Heart left ventricle (tissue), 16 donors: ENCODE results near the gene ERBB2. TPM values are rescaled to one million over a fixed set of nuclear protein-coding genes. Genes with fewer than 3 reads are reported as not detected.
A peak's percentile ranks its signal among the peaks of the same experiment; 100 is the strongest.

ENCODE experiments used
- ATAC-seq, 4 donors: fragments of 200-7000 bp; cut with Tn5 transposase; one replicate each; pipeline ENCODE4 v1.9.1; 2020 to 2022; ENCODE audit warnings: moderate library complexity in 4 of 4, mild to moderate bottlenecking in 3 of 4, moderate number of reproducible peaks in 1 of 4
- DNase-seq, 5 donors: peaks; one replicate each; pipeline ENCODE4 v3.0.0-alpha.2; 2020
- H3K27ac ChIP-seq, 12 donors: fragments of 200-600 bp; sonication (generic) in 4 of 12; one replicate each; pipeline versions ENCODE4 v1.5.0 to v1.8.0; 2016 to 2022; ENCODE audit warnings: mild to moderate bottlenecking in 2 of 12
- H3K27me3 ChIP-seq, 9 donors: fragments of 200-600 bp; sonication (generic) in 2 of 9; one replicate each; pipeline versions ENCODE4 v1.5.1 to v1.8.0; 2016 to 2022; ENCODE audit warnings: mild to moderate bottlenecking in 3 of 9
- H3K36me3 ChIP-seq, 9 donors: fragments of 200-600 bp; sonication (generic) in 2 of 9; one replicate each; pipeline versions ENCODE4 v1.5.0 to v1.8.0; 2018 to 2022; ENCODE audit warnings: mild to moderate bottlenecking in 2 of 9
- H3K4me1 ChIP-seq, 12 donors: fragments of 200-600 bp; sonication (generic) in 4 of 12; one replicate each; pipeline versions ENCODE4 v1.5.0 to v1.8.0; 2016 to 2022; ENCODE audit warnings: mild to moderate bottlenecking in 3 of 12
- H3K4me3 ChIP-seq, 12 donors: fragments of 200-600 bp; sonication (generic) in 4 of 12; one replicate each; pipeline versions ENCODE4 v1.5.0 to v1.8.0; 2017 to 2022; ENCODE audit warnings: mild to moderate bottlenecking in 9 of 12, moderate library complexity in 4 of 12
- H3K9me3 ChIP-seq, 12 donors: fragments of 200-600 bp; sonication (generic) in 4 of 12; one replicate each; pipeline versions ENCODE4 v1.5.0 to v1.8.0; 2016 to 2022; ENCODE audit warnings: mild to moderate bottlenecking in 1 of 12
- POLR2A ChIP-seq, 2 donors: fragments of 450-650 bp; IDR thresholded peaks; one replicate each; pipeline ENCODE4 v1.6.1; 2017; ENCODE audit warnings: antibody characterized with exemption in 2 of 2, mild to moderate bottlenecking in 2 of 2, moderate library complexity in 2 of 2
- WGBS, 4 donors: extraction: QIAGEN DNeasy Blood & Tissue Kit in 2 of 4; methylation state at CpG; one replicate each; pipeline versions ENCODE4 v1.1.5 to v1.1.7; 2013 to 2018; 5-methylcytosine and 5-hydroxymethylcytosine counted together
- intact Hi-C, 10 donors: fragments of 100-400 bp; cut with DNase I; formaldehyde crosslinking; loops; one replicate each; pipeline versions ENCODE4 v1.11.1 to v1.14.2; 2022
- polyA plus RNA-seq, 2 donors: library from polyadenylated mRNA; stranded (reverse); fragments of 200-250 nt; gene quantifications; one replicate each; pipeline ENCODE4 v1.2.3, GENCODE V29; 2013
- total RNA-seq, 9 donors: library from RNA; depleted of rRNA in 2 of 9; stranded (reverse); fragments of >200 nt in 2 of 9; fragmentation: NEBNext Ultra II Directional in 3 of 9; extraction: Animal tissue kit (Norgen Biotek cat#: 25700) in 3 of 9; gene quantifications; one replicate each; pipeline versions ENCODE4 v1.1.0 to v1.2.4, GENCODE V29; 2016 to 2023
- TF ChIP-seq, protein P1 (sequence below), 12 donors: fragments of 200-600 bp; sonication (generic) in 4 of 12; IDR thresholded peaks; one replicate each; pipeline versions ENCODE4 v1.5.0 to v1.8.0; 2018 to 2022; ENCODE audit warnings: antibody characterized with exemption in 12 of 12, mild to moderate bottlenecking in 5 of 12
- donor health status: ischemic (EF 13 %, LVEDD 7.1; RV severe dilation, severe dysfunction).
- donor health status: healthy with polysubstance abuse.
- donor health status: DM: no; HTN: yes; CAD: no.
- donor health status: DM: no; HTN: no; CAD: no.
- donor health status: ischemic (EF 25% LVEDD 6.9; RV normal size, moderate dysfunction).
- donor health status: ischemic (EF 25% LVEDD 5.7; RV mildly dilated, moderate dysfunction).
- donor health status: healthy.
- donor health status: DM: yes; HTN: yes; CAD: no.
- donor health status: ischemic (EF 35%, LVEDD 5.7; RV mildly dilated, moderate dysfunction).
- donor health status: nonischemic (EF 11% LVEDD 7.7; RV severe dilation, severe dysfunction).
- donor health status: DM: yes; HTN: yes; CAD: no.
- donor health status: PGD.
- donor health status: ischemic (EF 29% LVEDD 5.4; RV normal size, mild dysfunction).
- donor health status: nonischemic (EF 23%, LVEDD 6.1; RV moderate dilation, normal function).

ERBB2 gene
- total and polyA plus RNA-seq, 11 donors: 29.7 to 95.1 (median 77.4) TPM

- intact Hi-C loops: loop anchor here in 1 of 10 donors (10.0 kb wide), 1 partner anchor 651 kb away; no protein-coding TSS in a partner anchor
- peak overlapping the region; percentile 85 to 99 (median 96) for H3K27ac ChIP-seq
- H3K36me3 ChIP-seq: peaks cover 0 to 33% (median 11%) of the 10 kb centered on the region in 9 donors
- ATAC-seq (no peak), DNase-seq (no peak)
- peaks cover 0 to 15% (median 0%) of the 10 kb centered on the region in 9 donors for H3K27me3 ChIP-seq
- TF ChIP-seq, protein P1, sequence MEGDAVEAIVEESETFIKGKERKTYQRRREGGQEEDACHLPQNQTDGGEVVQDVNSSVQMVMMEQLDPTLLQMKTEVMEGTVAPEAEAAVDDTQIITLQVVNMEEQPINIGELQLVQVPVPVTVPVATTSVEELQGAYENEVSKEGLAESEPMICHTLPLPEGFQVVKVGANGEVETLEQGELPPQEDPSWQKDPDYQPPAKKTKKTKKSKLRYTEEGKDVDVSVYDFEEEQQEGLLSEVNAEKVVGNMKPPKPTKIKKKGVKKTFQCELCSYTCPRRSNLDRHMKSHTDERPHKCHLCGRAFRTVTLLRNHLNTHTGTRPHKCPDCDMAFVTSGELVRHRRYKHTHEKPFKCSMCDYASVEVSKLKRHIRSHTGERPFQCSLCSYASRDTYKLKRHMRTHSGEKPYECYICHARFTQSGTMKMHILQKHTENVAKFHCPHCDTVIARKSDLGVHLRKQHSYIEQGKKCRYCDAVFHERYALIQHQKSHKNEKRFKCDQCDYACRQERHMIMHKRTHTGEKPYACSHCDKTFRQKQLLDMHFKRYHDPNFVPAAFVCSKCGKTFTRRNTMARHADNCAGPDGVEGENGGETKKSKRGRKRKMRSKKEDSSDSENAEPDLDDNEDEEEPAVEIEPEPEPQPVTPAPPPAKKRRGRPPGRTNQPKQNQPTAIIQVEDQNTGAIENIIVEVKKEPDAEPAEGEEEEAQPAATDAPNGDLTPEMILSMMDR (IDR thresholded peaks at IDR 0.05): no peak
- no peak for TF ChIP-seq POLR2A (IDR thresholded peaks at IDR 0.05)
- H3K4me3 ChIP-seq: peak overlapping the region in 6 of 12 donors; percentile 60 to 78 (median 70)
- no peaks in the 10 kb centered on the region for H3K9me3 ChIP-seq
- peaks cover 13 to 92% (median 70%) of the 10 kb centered on the region in 12 donors for H3K4me1 ChIP-seq
- WGBS, 4 donors: 53 to 70% (median 59%) methylated on average over 4 of the region's 4 CpGs
Observed at GRCh38 chr17:39663340-39663687, 36.5 kb upstream of the ERBB2 start.

DNA sequence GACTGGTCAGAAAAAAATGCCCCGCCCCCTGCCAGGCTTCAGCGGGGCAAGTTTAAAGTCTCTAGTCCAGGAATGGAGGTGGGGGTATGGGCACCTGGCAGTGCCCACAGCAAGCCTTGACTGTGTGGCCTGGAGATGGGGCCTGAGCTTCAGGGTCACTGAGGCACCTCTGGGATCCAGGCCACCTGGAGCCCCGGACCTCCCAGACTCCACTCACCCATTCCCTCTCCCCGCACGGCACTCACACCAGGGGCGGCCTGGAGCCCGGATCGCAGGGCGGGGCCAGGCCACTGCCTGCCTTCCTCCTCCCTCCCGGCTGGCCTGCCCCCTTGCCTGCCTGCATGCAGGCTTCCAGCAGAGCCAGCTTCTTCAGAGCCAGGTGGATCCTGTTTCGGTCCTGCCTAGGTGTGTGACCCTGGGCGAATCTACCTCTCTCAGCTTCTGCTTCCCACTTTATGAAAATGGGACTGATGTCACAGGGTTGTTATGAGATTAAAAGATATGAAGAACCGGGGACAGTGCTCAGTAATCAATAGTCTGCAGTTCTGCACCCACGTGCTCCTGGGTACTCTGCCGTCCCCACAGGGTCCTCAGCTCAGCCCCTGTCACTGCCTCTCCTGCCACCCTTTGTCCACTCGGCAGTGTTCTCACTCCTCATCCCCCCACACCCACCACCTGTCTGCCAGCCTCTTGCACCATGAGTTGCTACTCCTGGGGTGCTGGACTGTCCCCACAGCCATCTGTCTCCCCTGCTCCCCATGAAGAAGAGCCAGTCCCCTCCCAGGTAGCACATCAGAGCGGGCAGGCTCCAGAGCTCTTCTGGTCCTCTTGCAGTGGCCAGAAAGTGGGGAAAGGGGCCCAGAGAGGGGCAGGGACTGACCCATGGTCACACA, 35.9 kb upstream of the ERBB2 start:
- Histone ChIP-seq H3K27ac (peak overlapping the region; percentile 85 to 99 (median 96)), H3K4me3 (peak overlapping the region; percentile 13 to 78 (median 61)), H3K27me3 (peaks cover 0 to 20% (median 0%) of the 10 kb centered on the region in 9 donors), H3K36me3 (peaks cover 0 to 30% (median 11%) of the 10 kb centered on the region in 9 donors), H3K9me3 (no peaks in the 10 kb centered on the region), H3K4me1 (peaks cover 13 to 92% (median 70%) of the 10 kb centered on the region in 12 donors)
- TF ChIP-seq POLR2A (IDR thresholded peaks at IDR 0.05): peak in 1 of 2 donors; percentile 29
- TF ChIP-seq, protein P1 (IDR thresholded peaks at IDR 0.05): no peak
- intact Hi-C loops: loop anchor here in 1 of 10 donors (10.0 kb wide), 1 partner anchor 651 kb away; no protein-coding TSS in a partner anchor
- peak in 3 of 5 donors; percentile 46 to 78 (median 71) for DNase-seq
- peak in 1 of 4 donors; percentile 5 for ATAC-seq
- 20 to 35% (median 32%) methylated on average over 14 to 17 of the region's 17 CpGs for WGBS, 4 donors

DNA sequence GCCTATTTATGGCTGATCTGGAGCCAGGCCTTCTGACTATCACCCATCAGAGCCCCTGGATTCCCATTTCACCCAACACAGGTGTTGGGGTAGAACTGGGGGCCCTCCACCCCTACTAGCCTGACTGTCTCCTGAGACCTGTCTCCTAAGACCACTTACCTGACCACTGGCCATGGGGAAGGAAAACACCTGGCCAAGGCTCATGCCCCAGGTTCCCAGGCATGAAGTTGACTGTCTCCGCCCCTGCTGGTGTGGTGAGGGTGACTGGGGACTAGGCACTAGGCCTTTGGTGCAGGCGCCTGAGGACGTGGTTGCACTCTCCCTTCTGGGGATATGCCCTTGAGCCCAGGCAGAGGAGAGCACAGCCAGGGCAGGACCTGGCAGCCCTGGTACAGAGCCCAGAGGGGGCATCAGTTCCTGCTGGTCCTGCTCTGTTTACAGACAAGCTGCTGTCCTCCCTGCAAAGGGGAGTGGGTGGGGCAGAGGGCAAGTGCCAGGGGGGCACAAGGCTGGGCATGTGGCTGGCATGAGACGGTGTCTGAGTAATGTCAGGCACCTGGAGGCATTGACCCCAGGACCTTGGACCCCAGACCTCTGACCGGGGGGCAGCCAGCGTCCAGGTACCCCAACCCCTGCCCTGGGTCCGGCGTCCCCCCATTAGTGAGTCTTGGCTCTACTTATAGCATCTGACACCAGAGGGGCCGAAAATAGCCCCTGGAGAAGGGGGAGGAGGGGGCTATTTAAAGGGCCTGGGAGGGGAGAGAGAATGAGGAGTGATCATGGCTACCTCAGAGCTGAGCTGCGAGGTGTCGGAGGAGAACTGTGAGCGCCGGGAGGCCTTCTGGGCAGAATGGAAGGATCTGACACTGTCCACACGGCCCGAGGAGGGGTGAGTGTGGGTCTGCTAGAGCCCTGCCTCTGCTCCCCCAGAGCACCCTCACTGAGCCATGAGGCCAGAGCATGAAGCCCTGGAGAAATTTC, 35.0 kb upstream of the ERBB2 start, which contains the start of gene TCAP:
TSS of gene TCAP (plus strand) at position 769 of the 981 bp plus-strand sequence. CDS start at position 780, 11 bp downstream.
- H3K4me3 ChIP-seq: peak within 1 kb of the TSS; percentile 50 to 78 (median 64)
- peak within 1 kb of the TSS; percentile 85 to 99 (median 96) for H3K27ac ChIP-seq
- intact Hi-C loops: loop anchor here in 2 of 10 donors (5.0 to 10.0 kb wide), 2 partner anchors 43 to 650 kb away; no protein-coding TSS in a partner anchor
- H3K36me3 ChIP-seq: peaks cover 0 to 28% (median 9%) of the 10 kb centered on the region in 9 donors
- no peaks in the 10 kb centered on the region for H3K9me3 ChIP-seq
- peaks cover 10 to 92% (median 64%) of the 10 kb centered on the region in 12 donors for H3K4me1 ChIP-seq
- WGBS, 4 donors: 25 to 36% (median 31%) methylated on average over 13 to 15 of the region's 15 CpGs
- DNase-seq (peak; percentile 76 to 90 (median 77)), ATAC-seq (peak; percentile 52 to 71 (median 60))
- H3K27me3 ChIP-seq: peaks cover 0 to 30% (median 6%) of the 10 kb centered on the region in 9 donors
- peak; percentile 90 to 91 for TF ChIP-seq POLR2A (IDR thresholded peaks at IDR 0.05)
- TF ChIP-seq, protein P1 (IDR thresholded peaks at IDR 0.05): no peak
